ENCODE measurements around the gene MOB3A. TPM values are rescaled to one million over a fixed set of nuclear protein-coding genes. Genes with fewer than 3 reads are reported as not detected.

Gene MOB3A
- total RNA-seq, 1 donor from 2014 or later: 46.7 TPM

DNA sequence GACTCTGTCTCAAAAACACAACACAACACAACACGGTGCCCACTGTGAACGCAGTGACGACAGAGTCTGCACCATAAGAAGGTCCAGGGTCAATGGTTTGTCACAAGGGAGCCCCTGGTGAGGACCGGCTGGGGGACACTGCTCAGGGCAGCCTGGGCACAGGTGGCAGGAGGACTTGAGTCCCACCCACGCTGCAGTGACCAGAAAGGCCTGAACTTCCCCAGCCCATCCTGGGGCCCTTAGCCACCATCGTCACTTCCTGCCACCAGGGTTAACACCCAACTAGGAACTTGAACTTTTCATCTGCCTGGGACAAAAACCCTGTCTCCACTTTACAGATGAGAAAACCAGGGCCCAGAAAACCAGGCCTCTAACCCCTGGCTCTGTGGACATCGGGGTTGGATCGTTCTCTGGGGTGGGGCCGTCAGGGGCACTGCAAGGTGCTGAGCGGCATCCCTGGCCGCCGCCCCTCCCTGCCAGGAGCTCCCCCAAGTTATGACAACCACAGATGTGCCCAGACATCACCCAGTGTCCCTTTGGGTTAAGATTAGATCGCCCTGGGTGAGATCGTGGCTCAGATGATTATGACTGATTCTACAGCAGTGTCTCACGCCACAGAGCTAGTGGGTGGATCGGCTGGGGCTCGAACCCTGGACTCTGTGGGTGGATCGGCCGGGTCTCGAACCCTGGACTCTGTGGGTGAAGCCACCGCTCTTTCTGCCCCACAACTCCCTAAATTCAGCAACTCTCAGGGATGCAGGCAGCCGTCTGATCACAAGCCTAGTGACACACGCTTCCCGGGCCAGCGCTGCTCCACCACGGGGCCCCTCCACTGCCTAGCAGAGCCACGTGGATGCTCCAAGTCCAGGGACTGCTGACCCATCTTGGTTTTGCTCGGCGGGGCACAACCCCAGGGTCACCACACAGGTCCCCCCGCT is 14.0 kb downstream of the MOB3A start:
- DNase-seq (ENCODE audit: low read depth): no peak

DNA sequence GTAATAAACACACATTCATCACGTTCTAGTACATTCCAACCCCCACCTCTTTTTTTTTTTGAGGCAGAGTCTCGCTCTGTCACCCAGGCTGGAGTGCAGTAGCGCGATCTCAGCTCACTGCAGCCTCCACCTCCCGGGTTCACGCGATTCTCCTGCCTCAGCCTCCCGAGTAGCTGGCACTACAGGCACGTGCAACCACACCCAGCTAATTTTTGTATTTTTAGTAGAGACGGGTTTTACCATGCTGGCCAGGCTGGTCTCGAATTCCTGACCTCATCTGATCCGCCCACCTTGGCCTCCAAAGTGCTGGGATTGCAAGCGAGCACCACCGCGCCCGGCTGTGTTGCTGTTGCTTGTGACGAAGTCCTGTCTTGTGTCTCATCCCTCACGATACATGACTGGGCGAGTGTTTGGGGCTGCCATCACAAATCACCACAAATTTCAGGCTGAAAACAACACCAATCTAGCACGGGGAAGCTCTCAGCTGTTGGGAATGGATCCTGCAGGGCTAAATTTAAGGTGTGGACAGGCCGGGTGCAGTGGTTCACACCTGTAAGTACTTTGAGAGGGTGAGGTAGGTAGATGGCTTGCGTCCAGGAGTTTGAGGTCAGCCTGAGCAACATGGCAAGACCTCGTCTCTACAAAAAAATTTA is 15.7 kb downstream of the MOB3A start:
- DNase-seq (ENCODE audit: low read depth): no peak

DNA sequence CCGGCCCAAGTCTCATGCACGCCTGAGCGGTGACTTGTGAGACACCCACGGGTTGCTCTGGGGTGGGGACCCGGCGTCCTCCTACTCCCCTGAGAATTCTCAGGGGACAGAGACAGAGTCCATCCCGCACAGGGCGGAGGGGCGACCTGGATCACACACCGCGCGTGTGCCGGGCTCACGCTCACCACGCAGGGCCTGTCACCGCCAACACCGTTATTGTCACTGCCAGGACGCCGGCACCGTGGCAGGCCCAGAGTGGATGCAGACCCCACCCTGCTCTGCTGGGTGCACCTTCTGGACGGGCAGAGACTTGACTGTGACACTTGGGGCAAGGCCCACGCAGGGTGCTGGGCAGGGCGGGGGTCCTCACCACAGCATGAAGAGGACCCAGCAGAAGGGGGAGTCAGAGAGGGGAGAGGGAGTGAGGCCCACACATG is 16.2 kb downstream of the MOB3A start:
- no peak for DNase-seq (ENCODE audit: low read depth)

DNA sequence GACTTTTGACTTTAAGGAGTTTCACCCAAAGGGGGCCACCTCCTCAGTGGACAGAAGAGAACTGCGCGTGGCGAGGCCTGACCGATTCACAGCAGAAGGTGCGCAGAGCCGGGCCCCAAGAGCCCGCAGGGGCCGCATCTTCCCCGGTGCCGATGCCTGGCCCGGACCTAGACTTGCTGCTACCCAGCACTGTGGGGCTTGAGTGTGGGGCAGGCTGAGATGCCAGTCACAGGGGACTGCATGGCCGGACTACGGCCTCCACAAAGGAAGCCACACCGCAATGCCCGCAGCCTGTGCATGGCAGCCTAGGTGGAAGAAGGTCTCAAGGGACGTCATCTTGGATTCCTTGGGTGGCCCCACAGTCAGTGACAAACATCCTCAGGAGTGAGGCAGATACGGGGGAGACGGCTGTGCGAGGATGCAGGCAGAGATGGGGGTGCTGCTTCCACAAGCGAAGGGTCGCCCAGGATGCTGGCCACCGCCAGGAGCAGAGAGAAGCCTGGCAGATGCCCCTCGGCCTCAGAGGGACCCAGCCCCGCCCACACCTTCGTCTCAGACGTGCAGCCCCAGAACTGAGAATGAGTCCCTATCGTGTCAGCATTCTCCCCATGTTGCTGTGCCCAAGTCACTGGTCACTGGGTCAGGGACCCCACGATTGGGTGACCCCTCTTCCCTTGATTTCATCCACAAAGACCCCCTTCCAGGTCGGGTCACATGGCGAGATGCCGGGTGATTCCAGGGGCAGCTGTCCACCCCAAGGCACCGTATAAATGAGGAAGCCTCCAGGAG is 16.9 kb downstream of the MOB3A start:
- DNase-seq (ENCODE audit: low read depth): no peak

GRCh38 chr19:2077833-2078619 is 18.1 kb downstream of the MOB3A start:
- DNase-seq (ENCODE audit: low read depth): no peak

DNA sequence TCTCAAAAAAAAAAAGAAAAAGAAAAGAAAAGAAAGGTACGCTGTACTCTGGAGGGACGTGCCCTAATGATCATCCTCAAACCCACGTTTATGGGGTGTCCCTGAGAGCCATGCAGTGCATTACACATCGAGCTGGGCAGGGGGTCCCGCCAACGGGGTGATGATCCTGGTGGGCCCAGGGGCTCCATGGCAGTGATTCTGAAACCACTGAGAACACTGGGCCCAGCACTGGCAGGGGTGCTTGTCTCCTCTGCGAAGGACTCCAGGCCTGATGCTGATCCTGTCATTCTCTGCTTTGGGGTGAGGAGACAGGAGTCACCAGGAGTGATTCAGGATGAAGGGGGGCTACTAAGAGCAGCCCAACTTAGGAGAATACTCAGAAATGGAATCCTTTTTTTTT is 18.7 kb downstream of the MOB3A start:
- no peak for DNase-seq (ENCODE audit: low read depth)

- no peak for DNase-seq (ENCODE audit: low read depth)
These were observed 19.6 kb downstream of the MOB3A start for GRCh38 chr19:2076526-2076944.

DNA sequence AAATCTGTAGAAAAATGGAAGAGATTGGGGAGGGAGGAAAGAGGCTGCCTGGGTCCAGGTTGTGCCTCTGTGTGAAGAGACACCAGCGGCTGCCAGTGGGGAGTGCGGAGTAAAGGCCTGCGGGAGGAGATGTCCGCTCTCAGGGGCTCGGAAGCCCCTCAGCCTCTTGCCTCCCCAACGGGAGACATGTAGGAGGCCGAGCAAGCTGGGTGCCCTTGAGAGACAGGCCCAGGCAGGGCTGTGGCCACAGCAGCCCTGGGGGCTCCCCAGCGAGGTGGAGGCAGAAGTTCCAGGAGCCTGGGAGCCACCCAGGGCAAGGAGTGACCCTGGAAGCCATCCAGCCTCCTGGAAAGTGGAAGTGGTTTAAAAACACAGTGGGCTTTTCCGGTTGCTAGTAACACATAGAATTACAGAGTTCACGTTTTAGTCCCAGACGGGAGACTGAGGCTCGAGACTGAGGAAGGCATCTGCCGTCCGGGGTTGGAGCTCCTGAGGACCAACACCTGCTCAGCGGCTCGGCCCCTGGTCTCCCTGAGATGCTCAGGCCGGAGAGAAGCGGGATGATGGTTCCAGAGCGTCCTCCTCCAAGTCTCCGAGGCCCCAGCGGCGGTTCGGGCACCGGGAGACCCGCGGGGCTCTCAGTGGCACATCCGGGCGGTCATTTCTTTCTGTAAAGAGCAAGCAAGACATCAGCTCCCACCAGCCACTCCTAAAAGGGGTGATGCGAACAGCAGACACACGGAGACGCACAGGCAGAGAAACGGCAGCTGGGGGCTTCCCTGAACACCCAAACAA is 23.2 kb downstream of the MOB3A start:
- DNase-seq (ENCODE audit: low read depth): no peak

- no peak for DNase-seq (ENCODE audit: low read depth)
These were observed 25.0 kb downstream of the MOB3A start for GRCh38 chr19:2070986-2071673.

- no peak for DNase-seq (ENCODE audit: low read depth)
These were observed 25.7 kb downstream of the MOB3A start for GRCh38 chr19:2070436-2070827.

- DNase-seq (ENCODE audit: low read depth): no peak
These were observed 31.2 kb downstream of the MOB3A start for GRCh38 chr19:2064788-2065524.

DNA sequence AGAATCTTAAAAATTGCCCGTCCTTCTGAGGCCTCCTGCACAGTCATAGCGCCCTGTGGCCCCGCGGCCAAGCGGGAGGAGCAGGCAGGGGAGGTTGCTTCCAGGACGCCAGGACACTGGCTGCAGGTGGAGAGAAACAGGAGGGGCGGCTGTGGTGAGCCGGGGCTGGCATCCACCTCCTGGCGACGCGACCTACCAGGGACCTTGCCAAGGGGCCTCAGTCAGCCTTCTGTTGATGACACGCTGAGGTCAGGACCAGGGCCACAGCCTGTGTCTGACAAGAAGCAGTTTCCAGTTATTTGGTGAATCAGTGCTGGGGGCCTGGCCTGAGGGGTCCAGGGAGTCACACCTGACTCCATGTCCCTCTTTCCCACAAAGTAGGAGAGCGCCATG is 31.7 kb downstream of the MOB3A start:
- DNase-seq (ENCODE audit: low read depth): no peak

DNA sequence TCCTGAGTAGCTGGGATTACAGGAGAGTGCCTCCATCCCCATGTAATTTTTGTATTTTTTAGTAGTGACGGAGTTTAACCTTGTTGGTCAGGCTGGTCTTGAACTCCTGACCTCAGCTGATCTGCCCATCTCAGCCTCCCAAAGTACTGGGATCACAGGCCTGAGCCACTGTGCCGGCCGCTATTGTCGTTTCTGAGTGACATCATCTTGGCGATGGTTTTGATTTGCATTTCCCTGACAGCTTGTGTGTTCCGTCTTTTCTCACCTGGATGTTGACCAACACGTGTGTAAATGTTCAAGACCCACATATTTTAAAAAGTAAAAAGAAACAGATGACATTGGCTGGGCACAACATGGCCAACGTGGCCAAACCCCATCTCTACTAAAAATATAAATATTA is 32.3 kb downstream of the MOB3A start:
- DNase-seq (ENCODE audit: low read depth): no peak

DNA sequence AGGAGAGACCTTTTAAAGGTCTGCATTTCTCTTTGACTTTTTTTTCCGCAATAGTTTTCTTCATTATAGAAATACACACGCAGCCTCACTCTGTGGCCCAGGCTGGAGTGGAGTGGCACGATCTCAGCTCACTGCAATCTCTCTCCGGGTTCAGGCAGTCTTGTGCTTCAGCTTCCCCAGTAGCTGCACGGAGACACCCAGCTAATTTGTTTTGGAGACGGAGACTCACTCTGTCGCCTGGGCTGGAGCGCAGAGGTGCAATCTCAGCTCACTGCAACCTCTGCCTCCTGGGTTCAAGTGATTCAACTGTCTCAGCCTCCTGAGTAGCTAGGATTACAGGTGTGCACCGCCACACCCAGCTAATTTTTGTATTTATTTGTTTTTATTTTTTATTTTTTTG is 33.4 kb downstream of the MOB3A start:
- no peak for DNase-seq (ENCODE audit: low read depth)

GRCh38 chr19:2062389-2062729 is 33.8 kb downstream of the MOB3A start:
- no peak for DNase-seq (ENCODE audit: low read depth)

DNA sequence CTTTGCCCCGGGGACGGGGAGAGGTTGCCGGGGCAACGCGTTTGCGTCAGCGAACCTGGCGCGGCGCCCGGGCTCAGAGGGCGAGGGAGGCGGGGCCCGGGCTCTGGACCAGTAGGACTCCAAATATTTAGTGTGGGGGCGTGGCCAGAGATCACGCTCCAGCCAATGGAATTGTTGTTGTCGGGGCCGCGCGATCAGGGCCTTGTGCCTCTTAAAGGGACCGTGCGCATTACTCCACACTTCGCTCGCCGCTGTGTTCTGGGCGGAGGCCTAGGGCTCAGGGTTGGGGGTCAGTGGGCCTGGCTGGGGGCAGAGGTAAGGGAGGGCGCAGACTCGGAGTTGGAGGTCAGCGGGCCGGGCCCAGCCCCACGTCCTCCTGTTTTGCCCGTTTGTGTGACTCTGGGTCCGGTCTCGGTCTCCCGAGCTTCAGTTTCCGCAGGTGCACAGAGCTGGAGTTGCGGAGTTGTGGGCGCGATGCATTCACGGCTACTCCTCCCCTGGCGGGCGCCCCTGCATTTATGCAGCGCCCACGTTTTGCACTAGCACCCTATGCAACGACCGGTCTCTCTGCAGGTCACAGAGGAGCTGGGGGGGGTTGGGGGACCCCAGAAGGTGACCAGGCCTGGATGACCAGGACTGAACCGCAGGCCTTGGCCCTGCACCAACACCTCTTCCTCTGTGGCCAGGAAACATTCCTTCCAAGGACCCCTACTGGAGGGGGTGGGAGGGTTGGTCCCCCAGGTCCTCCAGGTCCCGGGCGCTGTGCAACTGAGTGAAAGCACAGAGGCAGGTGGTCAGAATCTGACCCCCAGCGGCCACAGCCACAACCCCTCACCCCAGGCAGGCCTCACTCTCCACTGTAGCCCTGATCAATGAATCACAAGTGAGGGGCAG is 34.4 kb downstream of the MOB3A start:
- DNase-seq (ENCODE audit: low read depth): peak; percentile 91

DNA sequence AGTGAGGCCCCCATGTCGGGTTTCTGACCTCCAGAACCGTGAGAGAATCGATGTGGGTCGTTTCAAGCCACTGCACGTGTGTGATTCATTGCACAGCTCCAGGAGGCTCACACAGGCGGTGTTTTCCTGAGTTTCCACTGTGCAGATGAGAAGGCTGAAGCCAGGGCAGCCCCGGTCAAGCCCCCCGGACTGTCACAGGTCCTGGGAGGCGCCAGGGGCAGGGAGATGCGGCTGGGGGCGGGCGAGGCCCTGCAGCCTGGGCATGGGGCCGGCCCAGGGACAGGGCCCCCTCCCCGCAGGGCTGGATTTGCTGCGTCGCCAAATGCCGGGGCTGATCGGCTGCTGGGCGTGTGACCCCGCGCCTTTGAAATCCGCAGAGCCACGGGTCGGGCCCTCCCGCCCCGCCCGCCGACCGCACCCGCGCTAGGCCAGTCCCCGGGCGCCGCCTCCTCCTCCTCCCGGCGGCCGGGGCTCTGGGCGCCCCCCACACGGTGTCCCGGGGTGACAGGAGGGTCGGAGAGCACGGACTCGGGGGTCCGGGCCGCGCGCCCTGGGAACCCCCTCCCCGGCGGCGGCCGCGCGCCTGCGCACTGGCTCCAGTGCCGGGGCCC is 35.1 kb downstream of the MOB3A start:
- peak; percentile 90 for DNase-seq (ENCODE audit: low read depth)

All from renal cortical epithelial cell (primary cell).